ENCODE results near the gene OVAAL.
"Not testable (repeated sequence)": the region's sequence is repeated elsewhere in the genome, so short reads cannot be mapped to it uniquely, and the experiment has no call there.

The OVAAL gene

GRCh38 chr1:180550241-180550640 is 8.5 kb upstream of the OVAAL start:
- no peak overlapping the region for H3K4me3 ChIP-seq (ENCODE audit: low read depth in 1 of 2, low read length in 1 of 2)
- no peaks in the 10 kb centered on the region for H3K4me1 ChIP-seq (ENCODE audit: control insufficient read depth in 1 of 2, insufficient read depth in 1 of 2, low read depth in 1 of 2, low read length in 1 of 2)
- no peaks in the 10 kb centered on the region for H3K36me3 ChIP-seq
- TF ChIP-seq, protein P1, sequence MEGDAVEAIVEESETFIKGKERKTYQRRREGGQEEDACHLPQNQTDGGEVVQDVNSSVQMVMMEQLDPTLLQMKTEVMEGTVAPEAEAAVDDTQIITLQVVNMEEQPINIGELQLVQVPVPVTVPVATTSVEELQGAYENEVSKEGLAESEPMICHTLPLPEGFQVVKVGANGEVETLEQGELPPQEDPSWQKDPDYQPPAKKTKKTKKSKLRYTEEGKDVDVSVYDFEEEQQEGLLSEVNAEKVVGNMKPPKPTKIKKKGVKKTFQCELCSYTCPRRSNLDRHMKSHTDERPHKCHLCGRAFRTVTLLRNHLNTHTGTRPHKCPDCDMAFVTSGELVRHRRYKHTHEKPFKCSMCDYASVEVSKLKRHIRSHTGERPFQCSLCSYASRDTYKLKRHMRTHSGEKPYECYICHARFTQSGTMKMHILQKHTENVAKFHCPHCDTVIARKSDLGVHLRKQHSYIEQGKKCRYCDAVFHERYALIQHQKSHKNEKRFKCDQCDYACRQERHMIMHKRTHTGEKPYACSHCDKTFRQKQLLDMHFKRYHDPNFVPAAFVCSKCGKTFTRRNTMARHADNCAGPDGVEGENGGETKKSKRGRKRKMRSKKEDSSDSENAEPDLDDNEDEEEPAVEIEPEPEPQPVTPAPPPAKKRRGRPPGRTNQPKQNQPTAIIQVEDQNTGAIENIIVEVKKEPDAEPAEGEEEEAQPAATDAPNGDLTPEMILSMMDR (IDR thresholded peaks at IDR 0.05), result no peak
- H3K27me3 ChIP-seq, result no peaks in the 10 kb centered on the region
- H3K9me3 ChIP-seq, result no peaks in the 10 kb centered on the region
- no peak overlapping the region for H3K27ac ChIP-seq

GRCh38 chr1:180551997-180552396 is 6.8 kb upstream of the OVAAL start:
- Histone ChIP-seq H3K4me1 (ENCODE audit: control insufficient read depth in 1 of 2, insufficient read depth in 1 of 2, low read depth in 1 of 2, low read length in 1 of 2) (no peaks in the 10 kb centered on the region), H3K27ac (no peak overlapping the region), H3K27me3 (no peaks in the 10 kb centered on the region), H3K4me3 (ENCODE audit: low read depth in 1 of 2, low read length in 1 of 2) (no peak overlapping the region), H3K9me3 (no peaks in the 10 kb centered on the region), H3K36me3 (no peaks in the 10 kb centered on the region)
- TF ChIP-seq, protein P1 (IDR thresholded peaks at IDR 0.05), result no peak

- H3K36me3 ChIP-seq, result not testable (repeated sequence)
These were observed 5.7 kb upstream of the OVAAL start for GRCh38 chr1:180553046-180553445.

GRCh38 chr1:180555411-180555810 is 3.4 kb upstream of the OVAAL start:
- Histone ChIP-seq H3K4me3 (ENCODE audit: low read depth in 1 of 2, low read length in 1 of 2) (no peak overlapping the region), H3K27me3 (no peaks in the 10 kb centered on the region), H3K27ac (no peak overlapping the region), H3K9me3 (no peaks in the 10 kb centered on the region), H3K36me3 (no peaks in the 10 kb centered on the region), H3K4me1 (ENCODE audit: control insufficient read depth in 1 of 2, insufficient read depth in 1 of 2, low read depth in 1 of 2, low read length in 1 of 2) (no peaks in the 10 kb centered on the region)
- TF ChIP-seq, protein P1 (IDR thresholded peaks at IDR 0.05), result no peak

More at GRCh38 chr1:180553046-180553445, 5.7 kb upstream of the OVAAL start:
- H3K4me1 ChIP-seq (ENCODE audit: control insufficient read depth in 1 of 2, insufficient read depth in 1 of 2, low read depth in 1 of 2, low read length in 1 of 2); H3K4me3 ChIP-seq (ENCODE audit: low read depth in 1 of 2, low read length in 1 of 2); H3K27me3 ChIP-seq; H3K9me3 ChIP-seq; H3K27ac ChIP-seq: not testable (repeated sequence)

- Histone ChIP-seq H3K27me3 (no peaks in the 10 kb centered on the region), H3K27ac (no peak overlapping the region), H3K36me3 (no peaks in the 10 kb centered on the region), H3K4me3 (ENCODE audit: low read depth in 1 of 2, low read length in 1 of 2) (no peak overlapping the region), H3K9me3 (no peaks in the 10 kb centered on the region), H3K4me1 (ENCODE audit: control insufficient read depth in 1 of 2, insufficient read depth in 1 of 2, low read depth in 1 of 2, low read length in 1 of 2) (no peaks in the 10 kb centered on the region)
- TF ChIP-seq, protein P1 (IDR thresholded peaks at IDR 0.05), result no peak
These were observed 1.6 kb downstream of the OVAAL start for GRCh38 chr1:180560200-180560867.

DNA sequence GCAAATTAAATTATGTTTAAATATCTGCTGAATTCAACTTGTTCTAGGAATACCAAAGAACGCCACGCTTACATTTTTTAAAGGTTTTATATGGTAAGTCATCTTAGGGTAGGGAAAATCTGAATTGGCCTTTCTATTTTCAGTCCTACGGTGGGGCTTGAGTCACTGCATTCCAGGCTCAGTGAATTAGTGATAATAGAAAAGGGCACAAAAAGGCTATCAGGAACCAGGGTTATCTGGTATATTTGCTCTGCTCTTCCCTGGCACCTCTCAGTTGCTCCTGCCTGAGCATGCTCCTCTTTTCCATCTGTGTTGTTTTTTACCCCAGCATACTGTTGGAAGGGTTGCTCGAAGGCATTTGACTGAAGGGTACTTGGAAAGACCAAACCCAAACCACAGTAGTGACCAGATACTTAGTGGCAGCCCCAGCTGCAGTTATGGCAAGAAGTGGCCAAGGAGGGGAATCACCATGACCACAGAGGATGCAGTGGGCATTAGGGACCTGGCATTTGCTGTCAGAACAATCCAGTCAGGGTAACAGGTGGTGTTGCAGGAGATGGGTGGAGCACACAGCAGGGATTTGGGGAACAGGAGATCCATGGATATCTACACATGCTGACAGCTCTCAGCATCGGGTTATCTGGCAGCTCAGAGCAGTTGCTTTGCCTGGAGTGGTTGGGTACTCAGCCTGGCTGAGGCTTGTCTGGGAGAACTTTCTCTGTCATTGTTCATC is 2.3 kb downstream of the OVAAL start:
- TF ChIP-seq, protein P1 (IDR thresholded peaks at IDR 0.05), result no peak
- no peak overlapping the region for H3K27ac ChIP-seq
- H3K4me3 ChIP-seq (ENCODE audit: low read depth in 1 of 2, low read length in 1 of 2), result no peak overlapping the region
- no peaks in the 10 kb centered on the region for H3K4me1 ChIP-seq (ENCODE audit: control insufficient read depth in 1 of 2, insufficient read depth in 1 of 2, low read depth in 1 of 2, low read length in 1 of 2)
- H3K9me3 ChIP-seq, result no peaks in the 10 kb centered on the region
- no peaks in the 10 kb centered on the region for H3K36me3 ChIP-seq
- no peaks in the 10 kb centered on the region for H3K27me3 ChIP-seq
